T47D (cell line): Measurements from ENCODE around the gene L1TD1.
"Not testable (repeated sequence)": the region's sequence is repeated elsewhere in the genome, so short reads cannot be mapped to it uniquely, and the experiment has no call there.

Source experiments
- DNase-seq, 2 experiments: peaks; one replicate each; pipeline versions ENCODE4 v3.0.0 to v3.0.0-alpha.2; 2011 to 2012; ENCODE audit warnings: low read depth in 1 of 2, low spot score in 1 of 2
- JUND ChIP-seq: IDR thresholded peaks from 2 replicates; pipeline ENCODE4 v1.6.1; 2012; ENCODE audit warnings: low read depth
- in situ Hi-C: cut with HindIII; loops from 2 replicates; pipeline ENCODE4 v1.10.0; 2016; ENCODE audit warnings: low sequenced_read_pairs, low pct_unique_long_range_greater_than_20kb

L1TD1 gene, protein sequence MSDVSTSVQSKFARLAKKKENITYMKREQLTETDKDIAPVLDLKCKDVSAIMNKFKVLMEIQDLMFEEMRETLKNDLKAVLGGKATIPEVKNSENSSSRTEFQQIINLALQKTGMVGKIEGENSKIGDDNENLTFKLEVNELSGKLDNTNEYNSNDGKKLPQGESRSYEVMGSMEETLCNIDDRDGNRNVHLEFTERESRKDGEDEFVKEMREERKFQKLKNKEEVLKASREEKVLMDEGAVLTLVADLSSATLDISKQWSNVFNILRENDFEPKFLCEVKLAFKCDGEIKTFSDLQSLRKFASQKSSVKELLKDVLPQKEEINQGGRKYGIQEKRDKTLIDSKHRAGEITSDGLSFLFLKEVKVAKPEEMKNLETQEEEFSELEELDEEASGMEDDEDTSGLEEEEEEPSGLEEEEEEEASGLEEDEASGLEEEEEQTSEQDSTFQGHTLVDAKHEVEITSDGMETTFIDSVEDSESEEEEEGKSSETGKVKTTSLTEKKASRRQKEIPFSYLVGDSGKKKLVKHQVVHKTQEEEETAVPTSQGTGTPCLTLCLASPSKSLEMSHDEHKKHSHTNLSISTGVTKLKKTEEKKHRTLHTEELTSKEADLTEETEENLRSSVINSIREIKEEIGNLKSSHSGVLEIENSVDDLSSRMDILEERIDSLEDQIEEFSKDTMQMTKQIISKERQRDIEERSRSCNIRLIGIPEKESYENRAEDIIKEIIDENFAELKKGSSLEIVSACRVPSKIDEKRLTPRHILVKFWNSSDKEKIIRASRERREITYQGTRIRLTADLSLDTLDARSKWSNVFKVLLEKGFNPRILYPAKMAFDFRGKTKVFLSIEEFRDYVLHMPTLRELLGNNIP

GRCh38 chr1:62194651-62195544 lies at the start of gene L1TD1:
Gene L1TD1, plus strand, starts transcription at chr1:62194849. Its CDS starts 11,780 bp downstream, at chr1:62206629.
- no peak for TF ChIP-seq JUND
- in situ Hi-C loops, result no loop called here
- DNase-seq, result no peak

DNA sequence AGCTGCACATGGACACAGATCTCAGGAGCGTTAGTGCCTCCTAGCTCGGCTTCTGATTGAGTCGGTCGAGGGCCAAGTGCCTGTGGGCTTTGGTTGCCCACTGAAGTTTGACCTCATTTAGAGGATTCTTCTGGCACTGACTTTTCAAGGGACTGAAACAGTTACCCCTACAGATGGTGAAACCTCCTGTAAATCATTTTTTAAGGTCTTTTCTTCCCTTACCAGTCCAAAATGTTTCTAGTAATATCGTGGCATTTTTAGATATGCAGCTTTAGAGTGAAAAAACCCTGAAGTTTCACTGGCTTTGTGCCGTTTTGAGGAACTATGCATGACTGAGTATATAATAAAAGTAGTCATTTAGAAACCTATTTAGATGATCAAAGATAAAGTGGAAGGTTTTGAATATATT lies 34.7 kb upstream of the L1TD1 start:
- DNase-seq, result no peak
- in situ Hi-C loops, result no loop called here
- TF ChIP-seq JUND, result no peak

GRCh38 chr1:62161711-62162110 lies 32.9 kb upstream of the L1TD1 start:
- no peak for TF ChIP-seq JUND
- in situ Hi-C loops, result no loop called here
- no peak for DNase-seq

- DNase-seq, in situ Hi-C loops: not testable (repeated sequence)
Observed at GRCh38 chr1:62170380-62170779, 24.3 kb upstream of the L1TD1 start.

DNA sequence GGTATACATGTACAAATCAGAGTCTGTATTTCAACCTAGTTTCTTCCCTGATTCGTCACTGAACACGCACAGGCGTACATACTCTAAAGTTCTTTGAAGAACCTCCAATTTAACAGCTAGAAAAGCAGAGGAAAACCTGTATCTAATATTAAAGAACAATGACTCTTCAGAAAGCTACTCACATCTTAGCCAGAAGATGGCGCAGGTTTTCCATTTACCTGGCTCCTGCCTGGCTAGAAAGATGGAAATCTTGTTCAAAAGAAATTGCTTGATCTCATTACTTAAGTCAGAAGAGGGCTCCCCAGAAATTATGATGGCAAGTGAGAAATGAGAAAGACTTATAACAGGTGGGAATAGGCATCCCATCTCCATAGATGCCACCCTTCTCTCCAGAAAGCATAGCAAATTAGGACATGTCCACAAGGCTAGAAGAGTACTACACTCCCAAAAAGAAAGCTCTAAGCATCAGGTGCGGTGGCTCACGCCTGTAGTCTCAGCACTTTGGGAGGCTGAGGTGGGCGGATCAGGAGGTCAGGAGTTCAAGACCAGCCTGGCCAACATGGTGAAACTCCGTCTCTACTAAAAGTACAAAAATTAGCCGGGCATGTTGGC lies 19.0 kb upstream of the L1TD1 start:
- peak in 1 of 2 experiments; percentile 63 for DNase-seq
- no peak for TF ChIP-seq JUND
- in situ Hi-C loops, result no loop called here

DNA sequence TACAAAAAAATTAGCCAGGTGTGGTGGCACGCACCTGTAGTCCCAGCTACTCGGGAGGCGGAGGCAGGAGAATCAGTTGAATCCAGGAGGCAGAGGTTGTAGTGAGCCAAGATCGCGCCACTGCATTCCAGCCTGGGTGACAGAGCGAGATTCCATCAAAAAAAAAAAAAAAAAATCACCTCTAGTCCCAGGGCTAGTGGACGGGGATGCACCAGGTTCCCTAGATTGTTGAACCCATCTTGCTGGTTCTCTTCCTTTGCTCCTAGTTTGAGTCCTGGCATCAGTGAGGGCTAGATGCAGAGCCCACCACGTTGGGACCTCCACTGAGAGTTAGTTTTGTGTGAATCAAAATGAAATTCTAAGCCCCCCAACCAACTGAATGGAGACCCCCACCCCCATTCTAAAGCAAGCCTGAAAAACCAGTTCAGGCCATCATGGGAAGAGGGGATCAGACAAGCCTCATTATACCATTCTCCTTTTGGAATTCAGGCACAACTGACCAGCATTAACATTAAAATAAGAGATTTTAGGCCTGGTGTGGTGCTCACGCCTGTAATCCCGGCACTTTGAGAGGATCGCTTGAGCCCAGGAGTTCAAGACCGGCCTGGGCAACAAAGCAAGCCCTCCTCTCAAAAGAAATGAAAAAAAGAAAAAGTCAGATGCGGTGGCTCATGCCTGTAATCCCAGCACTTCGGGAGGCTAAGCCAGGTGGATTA lies 17.9 kb upstream of the L1TD1 start:
- in situ Hi-C loops, result no loop called here
- no peak for DNase-seq

GRCh38 chr1:62177621-62178020 lies 17.0 kb upstream of the L1TD1 start:
- TF ChIP-seq JUND, result no peak
- no peak for DNase-seq
- in situ Hi-C loops, result no loop called here

More for the DNA sequence above, 17.9 kb upstream of the L1TD1 start:
- no peak for TF ChIP-seq JUND

DNA sequence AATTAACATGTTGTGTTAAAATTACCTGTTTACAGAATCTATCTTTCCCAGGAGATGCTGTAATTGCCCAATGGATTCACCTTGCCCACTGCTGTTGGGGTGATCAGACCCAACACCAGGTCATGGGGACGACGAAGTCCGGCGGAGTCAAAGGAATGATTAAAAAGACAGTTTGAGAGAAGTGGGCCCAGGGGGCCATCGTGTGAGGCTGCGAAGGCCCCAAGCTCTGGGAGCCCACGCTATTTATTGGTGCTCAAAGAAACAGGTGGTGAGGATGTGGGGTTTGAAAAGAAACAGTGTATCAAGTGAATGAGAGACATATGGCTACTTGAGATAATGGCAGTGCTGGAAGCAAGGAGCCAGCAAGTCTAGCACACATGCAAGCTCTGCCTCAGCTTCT lies 16.3 kb upstream of the L1TD1 start:
- in situ Hi-C loops, result no loop called here
- DNase-seq, result no peak
- TF ChIP-seq JUND, result no peak

DNA sequence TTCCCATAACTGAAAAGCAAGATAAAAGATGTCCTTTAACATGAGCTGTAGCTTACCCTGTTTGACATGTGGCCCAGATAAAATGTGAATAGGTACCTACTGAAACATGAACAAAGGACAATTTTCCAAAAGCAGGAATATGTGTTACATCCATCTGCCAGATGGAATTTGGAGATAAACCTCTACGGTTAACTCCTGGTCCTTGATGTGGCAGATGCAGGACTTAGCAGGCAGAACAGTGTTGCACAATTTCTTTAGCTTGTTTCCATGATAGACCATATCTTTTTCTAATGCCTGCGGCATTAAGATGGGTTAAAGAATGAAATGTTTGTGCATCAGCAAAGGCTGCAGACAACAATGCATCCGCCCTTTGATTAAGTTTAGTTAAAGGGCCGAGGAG lies 14.6 kb upstream of the L1TD1 start:
- DNase-seq, in situ Hi-C loops: not testable (repeated sequence)

DNA sequence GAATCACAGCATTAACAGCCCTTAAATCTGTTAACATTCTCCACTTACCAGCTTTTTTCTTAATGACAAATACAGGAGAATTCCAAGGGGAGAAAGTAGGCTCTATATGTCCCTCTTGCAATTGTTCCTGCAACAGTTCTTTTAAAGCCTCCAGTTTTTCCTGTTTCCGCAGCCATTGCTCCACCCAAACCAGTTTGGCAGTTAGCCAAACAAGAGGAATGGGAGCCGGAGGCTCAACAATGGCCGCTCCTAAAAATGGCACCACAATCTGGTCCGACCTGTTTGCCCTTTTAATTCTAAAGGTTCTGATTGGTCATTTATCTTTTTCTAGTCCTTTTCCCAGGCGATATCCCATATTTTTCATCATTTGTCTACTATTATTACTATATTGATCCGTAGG lies 14.0 kb upstream of the L1TD1 start:
- in situ Hi-C loops, result no loop called here
- DNase-seq, result peak in 1 of 2 experiments; percentile 73
- TF ChIP-seq JUND, result no peak

GRCh38 chr1:62181532-62181931 lies 13.1 kb upstream of the L1TD1 start:
- in situ Hi-C loops, result no loop called here
- no peak for TF ChIP-seq JUND
- DNase-seq, result no peak

DNA sequence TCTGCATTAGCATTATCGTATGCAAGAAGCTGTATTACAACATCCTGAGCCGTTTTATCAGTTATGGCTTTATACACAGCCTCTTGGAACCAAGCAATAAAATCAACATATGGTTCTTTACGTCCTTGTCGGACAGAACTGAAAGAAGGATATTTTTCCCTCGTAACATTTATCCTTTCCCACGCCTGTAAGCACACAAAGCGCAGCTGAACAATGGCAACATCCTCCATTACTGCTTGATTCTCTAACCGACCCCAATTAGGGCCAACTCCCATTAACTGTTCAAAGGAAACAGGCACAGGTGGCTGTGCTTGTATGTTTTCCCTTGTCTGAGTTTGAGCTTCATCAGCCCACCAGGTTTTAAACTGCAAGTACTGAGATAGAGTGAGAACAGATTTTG lies 12.5 kb upstream of the L1TD1 start:
- in situ Hi-C loops, DNase-seq: not testable (repeated sequence)

DNA sequence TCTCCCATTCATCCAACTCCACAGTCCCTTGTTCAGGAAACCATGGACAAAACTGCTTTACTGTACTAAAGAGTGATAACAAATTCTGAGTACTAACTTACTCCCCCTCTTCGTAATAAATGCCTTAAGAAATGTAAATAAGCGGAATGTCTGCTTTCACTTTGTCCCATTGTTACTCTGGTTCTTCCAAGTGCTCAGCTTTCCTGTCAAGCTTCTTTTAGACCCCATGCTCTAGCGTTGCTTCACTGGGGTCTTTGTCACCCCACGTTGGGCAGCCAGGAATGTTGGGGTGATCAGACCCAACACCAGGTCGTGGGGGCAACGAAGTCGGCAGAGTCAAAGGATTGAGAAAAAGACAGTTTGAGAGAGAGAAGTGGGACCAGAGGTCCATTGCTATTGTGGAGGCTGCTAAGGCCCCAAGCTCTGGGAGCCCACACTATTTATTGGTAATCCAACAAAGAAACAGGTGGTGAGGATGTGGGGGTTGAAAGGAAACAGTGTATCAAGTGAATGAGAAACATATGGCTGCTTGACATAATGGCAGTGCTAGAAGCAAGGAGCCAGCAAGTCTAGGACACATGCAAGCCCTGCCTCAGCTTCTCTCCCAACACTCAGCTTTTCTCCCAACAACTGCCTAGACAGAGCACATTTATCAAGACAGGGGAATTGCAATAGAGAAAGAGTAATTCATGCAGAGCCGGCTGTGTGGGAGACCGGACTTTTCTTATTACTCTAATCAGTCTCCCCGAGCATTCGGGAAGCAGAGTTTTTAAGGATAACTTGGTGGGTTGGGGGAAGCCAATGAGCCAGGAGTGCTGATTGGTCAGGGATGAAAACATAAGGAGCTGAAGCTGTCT lies 11.3 kb upstream of the L1TD1 start:
- in situ Hi-C loops, DNase-seq: not testable (repeated sequence)
